ENCODE results near the gene ABCG4.

DNA sequence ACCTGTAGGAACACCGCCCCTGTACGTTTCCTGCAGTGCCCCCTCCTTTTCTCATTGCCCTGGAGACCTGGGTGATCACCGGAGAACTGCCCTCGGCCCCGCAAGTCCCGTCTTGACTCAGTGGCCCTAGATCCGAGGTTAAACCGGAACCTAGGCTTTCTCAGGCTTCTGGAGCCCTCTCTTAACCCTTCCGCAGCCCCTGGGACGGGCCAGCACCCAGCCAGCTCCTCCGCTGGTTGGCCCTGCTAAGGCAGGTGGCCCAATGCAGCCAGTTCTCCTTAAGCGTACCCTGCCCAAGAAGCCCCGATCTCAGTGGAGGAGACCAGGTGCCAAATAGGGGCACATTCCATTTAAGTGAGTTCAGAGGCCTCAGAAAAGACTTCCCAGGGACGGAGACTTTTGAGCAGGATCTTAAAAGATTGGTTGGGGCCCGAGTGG, 20.4 kb downstream of the ABCG4 start:
- TF ChIP-seq RFX5 (IDR thresholded peaks at IDR 0.05; ENCODE audit: low read depth, low read length) (no peak), NFXL1 (CRISPR knock-in tag; IDR thresholded peaks at IDR 0.05) (no peak), YY1 (IDR thresholded peaks at IDR 0.05; ENCODE audit: borderline replicate concordance in 1 of 3, control insufficient read depth in 1 of 3, extremely low read depth in 1 of 3, insufficient read depth in 3 of 3, insufficient read length in 1 of 3, insufficient replicate concordance in 2 of 3, low read depth in 1 of 3, low read length in 2 of 3) (no peak), BRD4 (IDR thresholded peaks at IDR 0.05) (no peak), POLR2A (conservative IDR thresholded peaks at IDR 0.05) (no peak), ZNF431 (CRISPR knock-in tag; IDR thresholded peaks at IDR 0.05) (no peak), JUND (IDR thresholded peaks at IDR 0.05; ENCODE audit: borderline replicate concordance, low read depth, low read length) (no peak), JUND (tag; IDR thresholded peaks at IDR 0.05; ENCODE audit: borderline replicate concordance, low read depth, low read length) (no peak)
- TF ChIP-seq, protein P1, sequence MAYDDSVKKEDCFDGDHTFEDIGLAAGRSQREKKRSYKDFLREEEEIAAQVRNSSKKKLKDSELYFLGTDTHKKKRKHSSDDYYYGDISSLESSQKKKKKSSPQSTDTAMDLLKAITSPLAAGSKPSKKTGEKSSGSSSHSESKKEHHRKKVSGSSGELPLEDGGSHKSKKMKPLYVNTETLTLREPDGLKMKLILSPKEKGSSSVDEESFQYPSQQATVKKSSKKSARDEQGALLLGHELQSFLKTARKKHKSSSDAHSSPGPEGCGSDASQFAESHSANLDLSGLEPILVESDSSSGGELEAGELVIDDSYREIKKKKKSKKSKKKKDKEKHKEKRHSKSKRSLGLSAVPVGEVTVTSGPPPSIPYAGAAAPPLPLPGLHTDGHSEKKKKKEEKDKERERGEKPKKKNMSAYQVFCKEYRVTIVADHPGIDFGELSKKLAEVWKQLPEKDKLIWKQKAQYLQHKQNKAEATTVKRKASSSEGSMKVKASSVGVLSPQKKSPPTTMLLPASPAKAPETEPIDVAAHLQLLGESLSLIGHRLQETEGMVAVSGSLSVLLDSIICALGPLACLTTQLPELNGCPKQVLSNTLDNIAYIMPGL (CRISPR knock-in tag; IDR thresholded peaks at IDR 0.05): no peak
- TF ChIP-seq, protein P2, sequence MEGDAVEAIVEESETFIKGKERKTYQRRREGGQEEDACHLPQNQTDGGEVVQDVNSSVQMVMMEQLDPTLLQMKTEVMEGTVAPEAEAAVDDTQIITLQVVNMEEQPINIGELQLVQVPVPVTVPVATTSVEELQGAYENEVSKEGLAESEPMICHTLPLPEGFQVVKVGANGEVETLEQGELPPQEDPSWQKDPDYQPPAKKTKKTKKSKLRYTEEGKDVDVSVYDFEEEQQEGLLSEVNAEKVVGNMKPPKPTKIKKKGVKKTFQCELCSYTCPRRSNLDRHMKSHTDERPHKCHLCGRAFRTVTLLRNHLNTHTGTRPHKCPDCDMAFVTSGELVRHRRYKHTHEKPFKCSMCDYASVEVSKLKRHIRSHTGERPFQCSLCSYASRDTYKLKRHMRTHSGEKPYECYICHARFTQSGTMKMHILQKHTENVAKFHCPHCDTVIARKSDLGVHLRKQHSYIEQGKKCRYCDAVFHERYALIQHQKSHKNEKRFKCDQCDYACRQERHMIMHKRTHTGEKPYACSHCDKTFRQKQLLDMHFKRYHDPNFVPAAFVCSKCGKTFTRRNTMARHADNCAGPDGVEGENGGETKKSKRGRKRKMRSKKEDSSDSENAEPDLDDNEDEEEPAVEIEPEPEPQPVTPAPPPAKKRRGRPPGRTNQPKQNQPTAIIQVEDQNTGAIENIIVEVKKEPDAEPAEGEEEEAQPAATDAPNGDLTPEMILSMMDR (IDR thresholded peaks at IDR 0.05 in 2 of 3, conservative IDR thresholded peaks at IDR 0.05 in 1 of 3; ENCODE audit: insufficient read depth in 2 of 3, low read depth in 1 of 3, low read length in 3 of 3): no peak
- TF ChIP-seq, protein P3, sequence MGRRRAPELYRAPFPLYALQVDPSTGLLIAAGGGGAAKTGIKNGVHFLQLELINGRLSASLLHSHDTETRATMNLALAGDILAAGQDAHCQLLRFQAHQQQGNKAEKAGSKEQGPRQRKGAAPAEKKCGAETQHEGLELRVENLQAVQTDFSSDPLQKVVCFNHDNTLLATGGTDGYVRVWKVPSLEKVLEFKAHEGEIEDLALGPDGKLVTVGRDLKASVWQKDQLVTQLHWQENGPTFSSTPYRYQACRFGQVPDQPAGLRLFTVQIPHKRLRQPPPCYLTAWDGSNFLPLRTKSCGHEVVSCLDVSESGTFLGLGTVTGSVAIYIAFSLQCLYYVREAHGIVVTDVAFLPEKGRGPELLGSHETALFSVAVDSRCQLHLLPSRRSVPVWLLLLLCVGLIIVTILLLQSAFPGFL (CRISPR knock-in tag; IDR thresholded peaks at IDR 0.05): no peak
